Measurements from ENCODE around the gene EBF3.

Gene EBF3

DNA sequence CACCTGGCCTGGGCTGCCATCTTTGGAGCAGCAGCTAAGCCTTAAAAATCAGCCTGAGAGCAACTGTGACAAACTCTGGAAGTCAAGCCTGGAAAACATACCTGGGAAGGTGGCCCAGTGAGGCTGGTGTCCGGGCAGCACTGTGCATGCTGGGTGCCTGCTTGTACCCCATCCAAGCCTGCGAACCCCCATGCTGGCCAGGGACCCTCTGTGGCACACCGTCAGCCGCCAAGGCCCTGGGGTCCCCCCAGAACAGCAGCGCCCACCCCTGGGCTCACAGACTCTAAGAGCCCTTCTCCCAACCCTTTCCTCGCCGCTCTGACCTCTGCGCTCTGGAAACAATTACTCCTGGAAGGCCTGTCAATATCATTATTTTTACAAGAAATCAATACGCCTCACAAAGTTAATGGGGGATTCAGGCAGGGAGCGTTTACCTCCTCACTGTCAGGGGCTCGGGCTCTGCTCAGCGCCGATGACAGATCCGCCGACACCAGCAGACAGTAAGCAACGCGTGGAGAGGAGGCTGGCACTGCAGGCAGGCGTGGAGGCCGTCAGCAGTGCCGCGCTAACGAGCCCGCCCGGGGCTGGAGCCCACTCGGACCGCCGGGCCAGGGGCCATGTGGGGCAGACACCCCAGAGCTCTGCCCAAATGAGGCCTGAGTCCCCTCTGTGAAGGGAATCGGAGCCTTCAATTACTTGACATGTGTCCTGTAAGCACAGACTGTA is 54.4 kb downstream of the EBF3 start:
- no peak for DNase-seq

DNA sequence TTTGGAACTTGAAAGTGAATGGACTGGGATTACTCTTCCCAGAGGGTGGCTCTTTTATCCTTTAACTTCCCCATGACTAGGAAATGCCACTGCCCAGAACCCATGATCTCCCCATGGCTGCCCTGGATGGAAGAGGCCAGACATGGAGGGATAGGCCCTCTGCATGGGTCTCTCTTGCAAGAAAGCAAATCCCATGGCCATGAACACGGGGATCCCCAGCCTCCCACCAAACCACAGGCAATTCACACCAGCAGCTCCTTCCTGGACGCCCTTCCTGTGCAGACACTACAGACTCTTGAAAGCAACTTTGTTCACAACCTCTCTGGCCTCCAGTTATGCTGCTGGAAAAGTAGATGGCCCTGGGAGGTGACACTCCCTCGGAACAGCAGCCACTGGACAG is 55.0 kb downstream of the EBF3 start:
- DNase-seq = no peak

DNA sequence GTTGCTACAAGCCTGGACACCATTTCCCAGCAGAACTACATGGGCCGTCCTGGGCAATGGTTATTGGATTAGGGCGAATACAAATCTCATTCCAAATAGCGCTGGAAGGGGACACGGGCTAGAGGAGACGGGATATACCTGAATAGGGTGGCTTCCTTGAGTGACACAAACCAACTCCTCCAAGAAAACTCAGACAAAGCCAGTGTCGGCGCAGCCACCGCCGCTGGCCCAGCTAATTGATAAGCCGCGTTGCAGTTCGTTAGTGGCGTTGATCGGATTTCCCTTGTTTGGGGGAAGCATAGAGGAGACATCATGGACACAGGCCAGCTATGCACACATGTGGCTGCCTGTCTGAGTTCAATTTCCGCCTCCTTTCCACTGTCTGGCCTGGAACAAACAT is 55.7 kb downstream of the EBF3 start:
- no peak for DNase-seq

DNA sequence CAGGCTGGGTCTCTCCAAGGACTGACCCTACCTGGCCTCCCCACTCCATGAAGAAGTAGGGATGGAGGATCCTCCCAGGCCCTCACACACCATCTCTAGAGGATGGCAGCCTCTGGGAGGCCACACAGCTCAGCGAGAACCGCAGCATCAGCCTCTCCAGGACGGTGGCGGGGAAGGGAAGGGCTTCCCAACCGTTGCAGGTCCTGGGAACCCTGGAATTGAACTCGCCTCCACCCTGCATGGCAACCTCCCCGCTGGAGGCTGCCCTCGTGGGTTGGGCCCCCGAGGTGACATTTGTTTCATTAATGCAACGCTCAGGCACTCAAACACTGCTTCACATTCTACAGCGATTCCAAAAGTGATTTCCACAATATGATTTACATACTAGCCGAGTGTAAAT is 58.5 kb downstream of the EBF3 start:
- DNase-seq = no peak

DNA sequence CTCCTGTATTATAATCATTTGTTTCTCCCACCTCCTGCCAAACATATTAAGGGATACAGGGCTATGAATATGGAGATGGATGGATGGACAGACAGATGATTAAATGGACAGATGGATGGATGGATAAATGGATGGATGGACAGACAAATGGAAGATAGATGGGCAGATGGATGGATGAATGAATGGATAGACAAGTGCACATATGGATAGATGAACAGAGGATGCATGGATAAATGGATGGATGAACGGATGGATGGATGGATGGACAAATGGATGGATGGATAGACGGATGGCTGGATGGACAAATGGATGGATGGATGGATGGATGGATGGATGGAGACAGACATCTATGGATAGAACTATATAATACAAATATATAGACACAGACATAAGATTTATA is 59.8 kb downstream of the EBF3 start:
- DNase-seq = no peak

DNA sequence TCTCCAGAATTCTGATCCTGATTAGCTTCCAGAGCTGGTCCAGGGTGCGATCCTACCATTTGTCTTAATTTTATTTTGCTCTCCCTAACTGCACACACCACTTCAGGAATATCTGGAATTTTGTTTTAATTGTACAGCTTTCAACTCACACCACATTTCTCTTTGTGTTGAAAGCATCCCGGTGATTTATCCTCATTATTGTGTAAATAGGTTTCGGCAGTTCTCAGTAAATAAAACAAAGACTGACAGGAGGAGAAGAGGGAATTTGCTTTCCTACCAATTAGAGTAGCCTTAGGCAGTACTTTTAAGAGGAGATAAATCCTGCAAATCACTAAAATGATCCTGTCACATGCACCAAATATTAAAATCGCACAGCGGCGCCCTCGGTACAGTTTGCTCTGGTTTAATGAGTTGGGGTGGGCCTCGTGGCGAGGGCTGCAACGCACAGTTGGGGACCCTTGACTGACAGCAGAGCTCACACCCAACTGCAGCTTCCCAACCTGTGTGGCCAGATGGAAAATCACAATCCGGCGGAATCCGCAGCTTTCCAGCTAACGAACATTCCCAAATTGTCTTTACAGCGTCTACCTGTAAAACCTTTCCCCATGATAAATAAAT is 62.6 kb downstream of the EBF3 start:
- no peak for DNase-seq

DNA sequence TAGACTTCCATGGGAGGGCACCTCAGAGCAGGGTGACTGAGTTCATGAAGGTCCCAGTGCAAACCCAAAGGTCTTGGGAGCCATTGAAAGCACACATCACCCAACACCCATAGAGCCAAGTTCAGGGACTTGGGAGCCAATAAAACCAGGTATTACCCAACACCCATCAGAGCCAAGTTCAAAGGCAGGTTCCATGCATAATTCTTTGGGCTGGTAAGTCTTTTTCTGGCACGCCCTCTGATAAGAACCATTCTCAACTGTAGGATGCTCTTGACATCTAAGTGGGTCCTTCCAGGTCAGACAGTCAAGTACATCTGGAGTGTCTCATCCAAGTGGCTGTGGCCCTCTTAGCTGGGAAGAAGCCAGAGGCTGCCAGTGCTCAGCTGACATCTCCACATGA is 63.2 kb downstream of the EBF3 start:
- no peak for DNase-seq

DNA sequence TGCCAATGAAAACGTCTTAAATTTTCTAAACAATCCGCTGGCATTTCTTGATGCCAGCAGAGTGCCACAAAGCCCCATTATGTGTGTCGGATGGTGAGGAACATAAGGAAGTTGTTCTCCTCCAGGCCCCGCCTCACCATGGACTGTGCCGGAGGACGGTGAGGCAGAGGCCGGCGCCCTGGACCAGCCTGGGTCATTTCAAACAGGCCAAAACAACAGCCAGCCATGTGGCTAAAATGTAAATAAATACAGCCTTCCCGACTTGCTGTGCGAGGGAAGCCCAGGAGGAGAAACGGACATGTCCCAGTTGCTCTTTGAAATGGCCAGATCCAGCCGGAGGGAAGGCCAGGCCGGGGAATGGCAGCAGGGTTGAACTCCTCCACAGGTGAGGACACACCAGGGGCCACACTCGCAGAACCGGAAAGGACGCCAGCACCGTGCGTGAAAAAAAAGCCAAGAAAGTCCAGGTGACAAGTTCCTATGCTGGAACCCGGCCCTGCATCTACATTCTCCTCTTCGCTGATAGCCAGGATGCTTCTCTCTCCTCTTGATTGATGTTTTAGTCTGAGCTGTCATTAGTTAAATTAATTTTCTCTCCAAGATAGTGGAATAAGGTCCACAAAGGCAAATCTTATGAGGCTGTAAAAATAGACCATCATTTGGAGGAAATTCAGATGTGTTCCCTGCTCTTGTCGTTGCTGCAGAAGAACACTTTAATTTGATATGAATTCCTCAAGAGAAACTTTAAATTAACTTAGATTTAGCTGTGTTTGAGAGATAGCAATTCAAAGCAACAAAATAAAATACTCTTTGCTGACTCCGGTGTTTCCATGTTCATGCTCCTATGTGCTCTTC is 64.6 kb downstream of the EBF3 start:
- no peak for DNase-seq

DNA sequence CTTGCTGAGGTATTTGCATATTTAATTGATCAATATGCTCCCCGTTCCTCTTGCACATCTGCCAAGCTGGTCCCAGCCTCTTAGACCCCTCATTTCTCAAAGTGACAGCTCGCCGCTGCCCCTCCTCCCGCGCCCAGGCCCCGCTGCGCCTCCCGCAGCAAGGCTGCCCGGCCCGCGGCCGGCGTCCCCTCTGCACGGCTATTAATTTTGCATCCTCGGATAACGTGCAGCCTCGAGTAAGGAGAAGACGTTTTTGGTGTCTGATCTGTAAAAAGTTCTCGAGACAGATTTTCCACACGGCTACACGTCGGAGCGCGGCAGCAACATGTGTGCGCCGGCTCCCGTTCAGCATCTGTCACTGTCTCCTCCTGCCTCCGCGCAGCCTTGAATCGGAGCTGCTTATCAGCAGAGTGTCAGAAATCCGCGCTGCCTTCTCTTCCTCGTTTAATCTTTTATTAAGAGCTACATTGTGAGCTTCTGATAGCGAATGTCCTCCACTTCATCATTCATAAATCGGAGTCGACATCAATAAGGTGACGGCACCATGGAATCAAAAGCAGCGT is 65.3 kb downstream of the EBF3 start:
- no peak for DNase-seq

DNA sequence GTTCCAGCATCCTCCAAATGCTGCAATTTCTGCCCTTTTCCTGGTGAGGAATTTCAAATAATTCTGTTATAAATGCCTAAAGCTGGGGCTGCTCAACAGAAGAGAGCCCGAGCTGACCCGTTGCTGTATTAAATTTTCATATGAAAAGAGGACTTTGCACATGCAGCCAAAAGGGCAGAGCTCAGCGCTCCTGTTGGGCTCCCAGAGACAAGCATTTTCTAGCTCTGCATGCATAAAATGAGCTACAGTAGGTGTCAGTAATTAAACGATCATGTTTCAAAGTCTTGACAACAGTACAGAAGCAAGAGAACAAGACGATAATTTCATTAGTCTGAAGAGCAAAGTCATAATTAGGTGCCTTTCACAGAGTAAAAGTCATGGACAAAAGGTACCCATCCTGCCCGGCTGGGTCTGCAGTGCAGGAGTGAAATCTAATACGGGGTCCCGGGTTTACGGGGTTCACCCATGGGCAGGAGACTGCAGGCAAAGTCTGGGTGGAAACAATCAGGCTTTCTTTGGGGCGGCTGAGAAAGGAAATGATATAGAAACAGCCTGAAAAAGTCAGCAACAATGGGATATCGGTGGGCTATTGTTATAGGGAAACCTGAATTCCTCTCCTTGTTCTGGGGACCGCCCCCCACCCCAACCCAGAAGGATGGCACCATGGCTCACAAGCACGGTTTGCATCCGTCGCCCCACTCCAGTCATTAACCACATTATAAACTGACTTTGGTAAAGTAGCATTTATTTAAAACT is 66.0 kb downstream of the EBF3 start:
- DNase-seq = no peak

DNA sequence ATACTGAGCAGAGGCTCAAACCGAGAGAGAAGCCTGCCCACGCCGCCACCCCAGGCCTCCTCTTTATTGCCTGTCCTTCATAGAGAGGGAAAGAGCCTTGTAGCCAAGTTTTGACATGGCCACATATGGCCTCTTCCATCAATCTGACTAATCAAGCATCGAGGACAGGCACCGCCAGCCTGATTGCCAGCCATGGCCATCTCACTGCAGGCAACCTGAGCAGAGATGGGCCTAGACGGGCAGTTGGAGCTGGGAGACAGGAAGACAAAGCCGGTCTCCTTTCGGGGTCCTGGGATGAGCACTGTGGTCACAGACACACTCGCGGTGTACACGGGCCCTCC is 67.2 kb downstream of the EBF3 start:
- DNase-seq = no peak

DNA sequence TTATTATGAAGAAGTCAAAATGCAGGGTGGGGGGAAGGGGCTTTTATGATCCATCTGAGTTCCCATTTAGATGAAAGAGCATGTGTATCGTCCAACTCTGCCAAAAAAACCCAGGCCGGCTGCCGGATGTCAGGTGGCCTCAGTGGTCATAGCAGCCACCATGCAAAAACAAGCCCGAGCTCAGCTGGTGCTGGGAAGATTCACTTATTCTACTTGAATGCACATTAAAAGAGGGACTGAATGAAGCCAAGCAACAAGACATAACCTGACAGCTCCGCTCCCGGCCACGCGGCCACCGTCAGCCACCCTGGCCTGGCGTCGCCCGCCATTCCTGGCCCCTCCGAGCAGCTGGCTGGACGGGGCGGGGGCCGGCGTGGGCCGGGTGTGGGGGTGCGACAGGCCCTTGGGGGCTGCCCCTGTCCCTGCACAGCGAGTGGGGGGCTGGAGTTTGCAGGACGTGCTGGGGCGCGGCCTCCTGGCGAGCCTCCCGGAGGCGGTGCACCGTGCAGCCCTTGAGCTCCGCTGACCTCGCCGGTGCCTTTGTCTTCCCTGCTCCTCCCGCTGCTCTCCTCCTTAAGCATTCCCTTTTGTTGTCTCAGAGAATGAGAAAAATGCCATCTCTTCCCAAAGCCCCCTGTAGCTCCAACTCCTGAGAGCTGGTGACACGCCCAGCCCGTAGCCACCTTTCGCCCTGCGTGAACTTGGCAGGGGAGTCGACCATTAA is 67.8 kb downstream of the EBF3 start:
- no peak for DNase-seq

DNA sequence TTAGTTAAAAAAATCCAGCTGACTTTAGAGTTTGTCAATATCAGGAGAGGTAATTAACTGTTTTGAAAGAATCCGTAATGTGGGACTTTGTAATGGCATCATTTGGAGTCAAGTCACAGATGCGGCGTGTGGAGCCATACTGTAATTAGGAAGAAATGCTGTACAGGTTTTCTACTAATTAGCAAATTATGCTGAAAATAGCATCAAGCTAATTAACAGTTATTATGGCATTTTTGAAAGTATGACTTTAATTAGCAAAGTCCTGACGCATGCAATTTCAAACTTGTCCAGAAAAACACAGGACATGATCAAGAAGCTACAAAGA is 68.3 kb downstream of the EBF3 start:
- DNase-seq = no peak

DNA sequence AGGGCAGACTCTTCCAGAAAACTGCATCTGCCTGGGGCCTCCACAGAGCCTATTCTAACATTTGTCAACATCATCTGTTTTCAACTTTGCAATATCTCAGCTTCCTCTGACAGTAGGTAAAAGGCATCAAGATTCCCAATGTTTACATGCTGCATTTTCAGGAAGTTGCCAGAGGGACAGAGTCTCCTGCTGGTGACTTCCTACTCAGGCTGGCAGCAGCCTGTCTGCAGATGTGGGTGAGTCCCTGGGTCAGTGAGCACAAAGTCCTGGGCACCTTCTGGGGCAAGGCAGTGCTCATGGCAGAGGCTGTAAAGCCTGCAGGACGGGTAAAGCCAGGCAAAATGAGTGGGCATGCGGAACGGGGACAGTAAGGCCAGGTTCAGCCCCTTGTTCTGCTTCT is 69.4 kb downstream of the EBF3 start:
- no peak for DNase-seq

DNA sequence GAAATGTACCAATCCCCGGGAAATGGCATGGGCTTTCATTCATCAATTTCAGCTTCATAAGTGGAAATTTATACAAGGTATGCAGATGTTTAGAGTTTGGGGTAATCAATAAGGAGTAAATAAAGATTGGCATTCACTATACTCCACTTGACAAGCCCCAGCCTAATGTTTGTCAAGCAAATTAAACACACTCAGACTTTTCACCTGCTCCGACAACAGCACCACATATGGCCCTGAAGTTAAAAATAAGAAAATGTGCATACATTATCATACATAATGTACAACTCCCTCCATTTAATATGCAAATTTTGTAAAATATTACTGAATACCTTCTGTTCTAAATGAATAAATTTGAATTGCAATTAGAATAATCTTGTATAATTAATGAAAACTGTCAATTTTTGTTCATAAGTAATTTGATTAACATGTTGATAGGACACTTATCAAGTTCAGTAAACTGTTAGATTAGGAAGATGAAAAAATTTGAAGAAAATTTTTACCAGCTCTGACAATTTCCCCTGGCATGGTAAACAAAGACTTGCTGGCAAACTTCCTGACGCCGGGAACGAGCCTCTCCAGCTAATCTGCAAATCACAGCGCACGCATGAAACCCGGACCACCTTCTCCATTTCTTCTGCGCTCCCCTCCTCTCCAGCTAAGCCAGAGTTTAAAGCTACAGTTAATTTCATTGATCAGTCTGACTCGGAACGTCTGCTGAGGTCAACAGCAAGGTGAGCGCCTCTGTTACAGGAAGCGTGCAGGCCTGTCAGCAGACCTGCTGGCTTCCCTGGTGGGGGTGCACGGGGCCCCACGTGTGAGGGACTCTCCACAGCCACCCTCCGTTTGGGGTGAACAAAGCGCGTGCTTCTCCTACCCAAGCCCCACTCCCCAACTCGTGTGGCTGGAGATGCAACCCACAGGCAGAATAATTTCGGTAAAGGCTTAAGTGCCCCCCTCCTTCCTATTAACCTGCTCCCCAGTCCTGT is 70.7 kb downstream of the EBF3 start:
- DNase-seq = no peak

DNA sequence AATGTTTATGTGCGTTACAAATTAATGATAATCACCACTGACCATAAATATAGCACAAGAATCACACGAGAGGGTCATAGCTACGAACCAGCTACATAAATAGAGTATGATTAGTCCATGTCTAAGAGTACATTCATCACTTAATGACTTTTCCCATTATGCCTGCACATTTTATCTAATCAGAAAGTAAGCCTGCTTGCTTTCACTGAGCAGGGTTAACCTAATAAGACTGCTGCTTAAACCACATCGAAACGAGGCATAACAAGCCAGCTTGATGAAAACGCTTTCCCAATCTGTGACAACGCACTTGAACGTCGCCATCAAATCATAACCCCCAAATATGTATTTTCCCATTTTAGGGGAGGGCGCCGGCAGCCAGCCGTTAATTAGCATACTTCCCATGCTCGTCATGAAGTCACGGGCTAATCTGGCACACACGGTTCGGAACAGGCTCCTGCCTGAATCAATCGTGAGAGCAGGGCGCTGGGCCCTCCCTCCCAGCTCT is 71.5 kb downstream of the EBF3 start:
- DNase-seq = no peak

DNA sequence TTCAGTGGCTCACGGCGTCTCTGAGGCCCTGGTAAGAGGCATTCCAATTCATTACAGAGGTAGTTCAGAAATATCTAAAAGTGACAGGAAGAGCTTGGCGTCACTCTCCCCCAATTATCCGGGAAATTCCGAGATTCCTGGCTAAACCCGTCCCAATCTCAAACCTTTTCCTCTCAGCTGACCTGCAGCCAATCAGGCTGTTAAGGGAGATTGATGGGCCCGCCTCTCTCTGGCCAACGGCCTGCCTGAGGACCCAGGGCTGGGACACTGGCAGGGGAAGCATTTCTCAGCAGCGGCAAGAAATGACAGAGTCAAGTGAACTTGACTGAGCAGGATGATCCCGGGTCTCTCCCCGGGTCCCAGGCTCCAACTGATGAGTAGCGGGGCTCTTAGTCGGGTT is 72.3 kb downstream of the EBF3 start:
- no peak for DNase-seq

DNA sequence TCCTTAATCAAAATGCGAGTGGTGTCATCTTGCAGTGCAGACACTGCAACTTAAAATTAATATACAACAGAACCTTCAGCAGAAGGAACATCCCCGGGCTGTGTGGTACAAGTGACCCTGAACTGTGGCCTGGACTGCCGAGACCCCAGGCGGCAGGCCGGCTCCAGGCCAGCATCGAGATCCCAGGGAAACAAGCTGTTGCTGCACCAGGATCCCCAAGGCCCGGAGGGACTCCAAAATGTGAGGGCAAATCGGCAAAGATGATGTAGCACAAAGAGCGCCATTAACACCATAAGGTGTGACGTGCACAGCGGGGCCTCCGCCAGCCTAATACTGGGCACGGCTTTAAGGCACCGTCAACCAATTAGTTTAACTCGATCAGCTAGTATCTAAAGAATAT is 73.9 kb downstream of the EBF3 start:
- DNase-seq = no peak

DNA sequence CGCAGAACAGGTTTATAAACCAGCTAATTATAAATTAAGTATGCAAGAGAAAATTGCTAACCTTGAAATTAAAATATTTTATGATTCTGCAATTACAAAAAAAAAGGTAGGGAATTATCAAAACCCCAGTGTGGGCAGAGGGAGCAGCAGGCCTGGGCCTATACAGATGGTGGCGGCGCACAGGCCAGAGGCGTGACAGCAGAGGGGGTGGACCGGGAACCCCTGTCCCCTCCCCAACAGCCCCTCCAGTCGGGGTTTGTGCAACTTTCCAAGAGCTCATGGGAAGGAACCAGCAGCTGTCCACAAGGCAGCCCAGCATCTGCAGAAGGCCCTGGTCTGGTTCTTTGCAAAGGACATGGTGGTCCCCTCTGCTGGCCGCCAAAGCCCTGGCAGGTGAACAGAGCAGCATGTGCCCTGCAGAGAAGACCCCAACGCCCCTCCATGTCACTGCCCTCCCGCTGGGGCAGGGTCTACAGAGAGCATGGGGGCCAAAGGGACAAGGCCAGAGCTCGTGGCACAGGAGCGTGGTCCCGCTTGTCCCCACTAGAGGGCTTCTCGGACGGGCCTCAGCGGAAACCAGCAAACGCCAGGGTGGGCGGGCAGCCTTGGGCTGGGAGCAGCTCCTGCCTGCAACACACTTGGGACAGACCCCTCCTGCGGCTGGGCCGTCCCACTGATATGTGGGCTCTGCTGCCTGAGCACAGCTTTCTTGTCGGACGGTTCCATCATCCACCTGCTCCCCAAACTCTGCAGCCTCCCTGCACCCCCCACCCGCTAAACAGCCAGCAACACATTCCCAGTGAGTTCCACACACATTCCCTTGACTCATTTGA is 75.1 kb downstream of the EBF3 start:
- DNase-seq = peak; percentile 6
